ENCODE results near the gene ZNF263. TPM values are rescaled to one million over a fixed set of nuclear protein-coding genes. Genes with fewer than 3 reads are reported as not detected.

ZNF263 gene
- total RNA-seq, 1 experiment from 2014 or later = 31.4 TPM

- no peaks in the 10 kb centered on the region for H3K4me1 ChIP-seq (ENCODE audit: control insufficient read depth in 1 of 2, insufficient read depth in 2 of 2, low read length in 2 of 2)
- intact Hi-C loops (cut with micrococcal nuclease) = no loop called here
- ChIA-PET POLR2A (no interaction called here), RAD21 (ENCODE audit: low non-redundant PET in 1 of 2, low total read pairs in 2 of 2, uncharacterized antibody in 2 of 2, unreplicated experiment in 2 of 2) (no interaction called here), CTCF (no interaction called here)
- H3K27ac ChIP-seq (ENCODE audit: low read depth, low read length) = no peak overlapping the region
- peaks cover 33 to 38% of the 10 kb centered on the region in 2 experiments; a peak in 3 of 4 replicates for H3K9me3 ChIP-seq (ENCODE audit: control insufficient read depth in 1 of 2, insufficient read depth in 1 of 2, low read depth in 1 of 2, low read length in 2 of 2)
- no TSS peak for BruUV-seq (replicated peaks)
- peaks cover 13 to 52% of the 10 kb centered on the region in 2 experiments for H3K36me3 ChIP-seq (ENCODE audit: control insufficient read depth in 1 of 2, insufficient read depth in 2 of 2, low read length in 2 of 2)
- ATAC-seq (no peak; the same call in 1 of the 2 replicates), DNase-seq (ENCODE audit: low read depth, low spot score) (no peak)
- H3K79me2 ChIP-seq (ENCODE audit: insufficient read depth, low read length) = peaks cover 33% of the 10 kb centered on the region
- H2AFZ ChIP-seq (ENCODE audit: low read depth, low read length, poor library complexity, severe bottlenecking) = no peak overlapping the region
- H3K4me3 ChIP-seq (replicated peaks in 1 of 2; ENCODE audit: low read depth in 1 of 2, low read length in 2 of 2) = no peak overlapping the region
- no peaks in the 10 kb centered on the region for H3K27me3 ChIP-seq (ENCODE audit: insufficient read depth, low read length)
- no peak overlapping the region for H3K9ac ChIP-seq (ENCODE audit: low read length)
- H3K4me2 ChIP-seq (ENCODE audit: low read length) = no peak overlapping the region
- H4K20me1 ChIP-seq (ENCODE audit: insufficient read depth) = no peaks in the 10 kb centered on the region
- no peak for TF ChIP-seq CEBPB (IDR thresholded peaks at IDR 0.05; ENCODE audit: low read depth)
- no peak for TF ChIP-seq POLR2A (IDR thresholded peaks at IDR 0.05; ENCODE audit: borderline replicate concordance, extremely low read depth, insufficient read depth, insufficient read length)
- TF ChIP-seq EZH2phosphoT487 (IDR thresholded peaks at IDR 0.05; ENCODE audit: borderline replicate concordance) = no peak
- no peak for TF ChIP-seq RAD21 (IDR thresholded peaks at IDR 0.05; ENCODE audit: low read depth)
- TF ChIP-seq, protein P1, sequence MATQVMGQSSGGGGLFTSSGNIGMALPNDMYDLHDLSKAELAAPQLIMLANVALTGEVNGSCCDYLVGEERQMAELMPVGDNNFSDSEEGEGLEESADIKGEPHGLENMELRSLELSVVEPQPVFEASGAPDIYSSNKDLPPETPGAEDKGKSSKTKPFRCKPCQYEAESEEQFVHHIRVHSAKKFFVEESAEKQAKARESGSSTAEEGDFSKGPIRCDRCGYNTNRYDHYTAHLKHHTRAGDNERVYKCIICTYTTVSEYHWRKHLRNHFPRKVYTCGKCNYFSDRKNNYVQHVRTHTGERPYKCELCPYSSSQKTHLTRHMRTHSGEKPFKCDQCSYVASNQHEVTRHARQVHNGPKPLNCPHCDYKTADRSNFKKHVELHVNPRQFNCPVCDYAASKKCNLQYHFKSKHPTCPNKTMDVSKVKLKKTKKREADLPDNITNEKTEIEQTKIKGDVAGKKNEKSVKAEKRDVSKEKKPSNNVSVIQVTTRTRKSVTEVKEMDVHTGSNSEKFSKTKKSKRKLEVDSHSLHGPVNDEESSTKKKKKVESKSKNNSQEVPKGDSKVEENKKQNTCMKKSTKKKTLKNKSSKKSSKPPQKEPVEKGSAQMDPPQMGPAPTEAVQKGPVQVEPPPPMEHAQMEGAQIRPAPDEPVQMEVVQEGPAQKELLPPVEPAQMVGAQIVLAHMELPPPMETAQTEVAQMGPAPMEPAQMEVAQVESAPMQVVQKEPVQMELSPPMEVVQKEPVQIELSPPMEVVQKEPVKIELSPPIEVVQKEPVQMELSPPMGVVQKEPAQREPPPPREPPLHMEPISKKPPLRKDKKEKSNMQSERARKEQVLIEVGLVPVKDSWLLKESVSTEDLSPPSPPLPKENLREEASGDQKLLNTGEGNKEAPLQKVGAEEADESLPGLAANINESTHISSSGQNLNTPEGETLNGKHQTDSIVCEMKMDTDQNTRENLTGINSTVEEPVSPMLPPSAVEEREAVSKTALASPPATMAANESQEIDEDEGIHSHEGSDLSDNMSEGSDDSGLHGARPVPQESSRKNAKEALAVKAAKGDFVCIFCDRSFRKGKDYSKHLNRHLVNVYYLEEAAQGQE (IDR thresholded peaks at IDR 0.05; ENCODE audit: low read depth) = no peak
- no peak for TF ChIP-seq JUND (IDR thresholded peaks at IDR 0.05)
- no peak; the same call in 1 of the 2 replicates for TF ChIP-seq POLR2AphosphoS5 (IDR thresholded peaks at IDR 0.05; ENCODE audit: low read depth, low read length)
- TF ChIP-seq, protein P2, sequence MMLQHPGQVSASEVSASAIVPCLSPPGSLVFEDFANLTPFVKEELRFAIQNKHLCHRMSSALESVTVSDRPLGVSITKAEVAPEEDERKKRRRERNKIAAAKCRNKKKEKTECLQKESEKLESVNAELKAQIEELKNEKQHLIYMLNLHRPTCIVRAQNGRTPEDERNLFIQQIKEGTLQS (IDR thresholded peaks at IDR 0.05) = no peak
- TF ChIP-seq SIN3A (IDR thresholded peaks at IDR 0.05; ENCODE audit: low read depth) = no peak
- H3K9me2 ChIP-seq (ENCODE audit: insufficient read depth) = no peaks in the 10 kb centered on the region
Measured at GRCh38 chr16:3292604-3293003, 9.3 kb downstream of the ZNF263 start.
